HL-60/S4 treated with phorbol 12-myristate 13-acetate at 8.2 ng/mL for 4 days and 3 days (cell line): ENCODE results near the gene EFNA2.

Source experiments
- in situ Hi-C: fragments of 300-500 bp; cut with MboI; formaldehyde crosslinking; loops from 2 replicates; pipeline ENCODE4 v1.15.0; 2022; ENCODE audit warnings: low sequenced_read_pairs

EFNA2 gene

GRCh38 chr19:1283207-1283916 lies 2.3 kb upstream of the EFNA2 start:
- in situ Hi-C loops: no loop called here

- in situ Hi-C loops: no loop called here
Observed at GRCh38 chr19:1283917-1284292, 1.8 kb upstream of the EFNA2 start.

- in situ Hi-C loops: no loop called here
Observed at GRCh38 chr19:1284293-1284978, 1.2 kb upstream of the EFNA2 start.

- in situ Hi-C loops: no loop called here
Observed at GRCh38 chr19:1284979-1285736, 515 bp upstream of the EFNA2 start.

- in situ Hi-C loops: no loop called here
Observed at GRCh38 chr19:1286487-1287353, 1.0 kb downstream of the EFNA2 start.

GRCh38 chr19:1287354-1288225 lies 1.9 kb downstream of the EFNA2 start:
- in situ Hi-C loops: no loop called here

GRCh38 chr19:1288226-1288612 lies 2.5 kb downstream of the EFNA2 start:
- in situ Hi-C loops: no loop called here

GRCh38 chr19:1288833-1289685 lies 3.4 kb downstream of the EFNA2 start:
- in situ Hi-C loops: no loop called here

GRCh38 chr19:1289686-1290025 lies 4.0 kb downstream of the EFNA2 start:
- in situ Hi-C loops: no loop called here

GRCh38 chr19:1290196-1290702 lies 4.6 kb downstream of the EFNA2 start:
- in situ Hi-C loops: no loop called here

GRCh38 chr19:1290703-1291651 lies 5.3 kb downstream of the EFNA2 start:
- in situ Hi-C loops: no loop called here

- in situ Hi-C loops: no loop called here
Observed at GRCh38 chr19:1291761-1292418, 6.2 kb downstream of the EFNA2 start.

- in situ Hi-C loops: no loop called here
Observed at GRCh38 chr19:1292419-1293151, 6.9 kb downstream of the EFNA2 start.

- in situ Hi-C loops: no loop called here
Observed at GRCh38 chr19:1293782-1294604, 8.3 kb downstream of the EFNA2 start.

GRCh38 chr19:1294688-1295087 lies 9.0 kb downstream of the EFNA2 start:
- in situ Hi-C loops: no loop called here
